Camera-type eye (tissue), 1 donor: ENCODE measurements around the gene SLC5A6. TPM values are rescaled to one million over a fixed set of nuclear protein-coding genes. Genes with fewer than 3 reads are reported as not detected.

ENCODE experiments used
- total RNA-seq: library from RNA; depleted of rRNA; stranded (reverse); fragments of >200 nt; gene quantifications from one replicate; pipeline ENCODE4 v1.2.3, GENCODE V29; 2014

SLC5A6 gene
- 40.4 TPM for total RNA-seq

DNA sequence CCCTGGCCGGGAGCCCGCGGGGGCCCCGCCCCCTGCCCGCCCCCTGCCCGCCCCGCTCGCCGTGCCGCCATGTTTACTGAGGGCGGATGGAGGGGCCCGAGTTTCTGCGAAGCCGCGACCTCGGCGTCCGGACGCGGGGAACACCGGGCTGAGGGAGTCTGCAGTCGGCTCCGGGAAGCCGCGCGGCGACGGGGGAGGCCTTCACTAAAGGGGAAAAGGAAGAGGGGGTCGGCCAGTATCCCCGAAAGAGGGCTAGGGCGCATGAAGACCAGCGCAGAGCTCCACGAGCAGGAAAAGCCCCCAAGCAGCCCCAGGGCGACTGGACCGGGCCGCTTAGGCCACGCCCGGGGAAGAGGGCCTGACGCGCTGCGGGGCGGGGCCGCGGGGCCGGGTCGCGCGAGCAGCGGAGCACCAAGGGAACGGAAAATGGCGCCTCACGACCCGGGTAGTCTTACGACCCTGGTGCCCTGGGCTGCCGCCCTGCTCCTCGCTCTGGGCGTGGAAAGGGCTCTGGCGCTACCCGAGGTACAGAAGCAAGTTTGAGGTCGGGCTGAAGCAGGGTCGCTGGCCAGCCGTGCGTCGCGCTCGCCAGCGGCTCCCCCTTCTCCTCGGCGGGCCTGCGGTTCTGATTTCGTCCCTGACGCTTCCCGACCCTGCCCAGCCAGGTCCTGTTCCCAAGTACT lies at the start of gene SLC5A6, which contains the start of gene ATRAID:
SLC5A6 (minus strand) TSS at position 326 of the 683 bp plus-strand sequence. CDS start 4,618 bp downstream, outside the sequence.
ATRAID (plus strand) TSS at position 99 of the 683 bp plus-strand sequence; CDS start at position 427, 328 bp downstream.

GRCh38 chr2:27217173-27218121 lies 5.4 kb upstream of the SLC5A6 start, which contains the start of gene CAD:
TSS of gene CAD (plus strand) at chr2:27217369. CDS start at chr2:27217552, 183 bp downstream.

Other genes with a start within 250 kb of the SLC5A6 start
- 21.6 TPM for gene MAPRE3, start 241.6 kb downstream of the SLC5A6 start, total RNA-seq
- 61.0 TPM for gene TMEM214, start 179.3 kb downstream of the SLC5A6 start, total RNA-seq
- gene AGBL5, start 160.6 kb downstream of the SLC5A6 start, total RNA-seq = 19.0 TPM
- 272 TPM for gene OST4, start 140.6 kb downstream of the SLC5A6 start, total RNA-seq
- 72.2 TPM for gene EMILIN1, start 133.7 kb downstream of the SLC5A6 start, total RNA-seq
- 2.5 TPM for gene KHK, start 125.5 kb downstream of the SLC5A6 start, total RNA-seq
- 12.1 TPM for gene CGREF1, start 93.1 kb downstream of the SLC5A6 start, total RNA-seq
- 0.49 TPM for gene ABHD1, start 88.5 kb downstream of the SLC5A6 start, total RNA-seq
- 41.9 TPM for gene PREB, start 77.6 kb downstream of the SLC5A6 start, total RNA-seq
- not detected for gene PRR30, start 72.9 kb downstream of the SLC5A6 start, total RNA-seq
- 0.11 TPM for gene TCF23, start 63.3 kb downstream of the SLC5A6 start, total RNA-seq
- gene ATRAID, start 227 bp downstream of the SLC5A6 start, total RNA-seq = 102 TPM
- 34.4 TPM for gene CAD, start 5.1 kb upstream of the SLC5A6 start, total RNA-seq
- gene SLC30A3, start 50.8 kb upstream of the SLC5A6 start, total RNA-seq = 0.27 TPM
- not detected for gene DNAJC5G, start 63.2 kb upstream of the SLC5A6 start, total RNA-seq
- 4.7 TPM for gene TRIM54, start 70.2 kb upstream of the SLC5A6 start, total RNA-seq
- gene UCN, start 96.2 kb upstream of the SLC5A6 start, total RNA-seq = 4.7 TPM
- gene MPV17, start 110.8 kb upstream of the SLC5A6 start, total RNA-seq = 62.5 TPM
- 46.5 TPM for gene GTF3C2, start 144.5 kb upstream of the SLC5A6 start, total RNA-seq
- 30.0 TPM for gene EIF2B4, start 158.1 kb upstream of the SLC5A6 start, total RNA-seq
- gene SNX17, start 158.3 kb upstream of the SLC5A6 start, total RNA-seq = 72.6 TPM
- 11.6 TPM for gene ZNF513, start 168.5 kb upstream of the SLC5A6 start, total RNA-seq
- 54.4 TPM for gene PPM1G, start 197.3 kb upstream of the SLC5A6 start, total RNA-seq
- gene NRBP1, start 216.4 kb upstream of the SLC5A6 start, total RNA-seq = 108 TPM
- gene KRTCAP3, start 230.1 kb upstream of the SLC5A6 start, total RNA-seq = not detected